Lower leg skin (tissue), 3 donors: ENCODE results near the gene SRP14.

Source experiments
- POLR2A ChIP-seq, 2 donors: fragments of 450-650 bp; IDR thresholded peaks; one replicate each; pipeline ENCODE4 v1.6.1; 2016 to 2017; ENCODE audit warnings: antibody characterized with exemption in 2 of 2, mild to moderate bottlenecking in 1 of 2, moderate library complexity in 1 of 2
- TF ChIP-seq, protein P1 (sequence below), 3 donors: fragments of 450-650 bp; IDR thresholded peaks; one replicate each; pipeline ENCODE4 v1.5.1; 2016; ENCODE audit warnings: antibody characterized with exemption in 3 of 3, mild to moderate bottlenecking in 3 of 3, moderate library complexity in 2 of 3

DNA sequence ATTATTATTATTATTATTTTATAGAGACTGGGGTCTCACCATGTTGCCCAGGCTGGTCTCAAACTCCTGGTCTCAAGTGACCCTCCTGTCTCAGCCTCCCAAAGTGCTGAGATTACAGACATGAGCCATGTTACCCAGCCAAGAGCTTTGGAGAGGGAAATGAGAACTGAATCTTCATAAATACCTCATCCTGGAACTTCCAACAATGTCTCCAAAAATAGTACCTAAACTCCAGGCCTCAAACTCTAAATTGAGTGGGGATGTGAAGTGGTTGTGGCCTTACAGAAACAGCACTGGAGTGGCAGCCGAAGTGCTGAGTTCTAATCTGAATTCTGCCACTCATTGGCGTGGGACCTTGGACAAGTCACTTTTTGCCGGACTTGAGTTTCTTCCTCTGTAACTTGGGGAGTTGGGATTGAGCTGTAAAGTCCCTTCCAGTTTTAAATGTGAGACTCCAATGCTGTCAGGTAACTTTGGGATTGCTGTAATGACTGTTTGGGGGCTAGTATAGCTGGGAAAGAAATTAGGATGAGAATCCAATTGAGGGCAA is 10.0 kb upstream of the SRP14 start:
- TF ChIP-seq POLR2A (IDR thresholded peaks at IDR 0.05), result no peak
- TF ChIP-seq, protein P1, sequence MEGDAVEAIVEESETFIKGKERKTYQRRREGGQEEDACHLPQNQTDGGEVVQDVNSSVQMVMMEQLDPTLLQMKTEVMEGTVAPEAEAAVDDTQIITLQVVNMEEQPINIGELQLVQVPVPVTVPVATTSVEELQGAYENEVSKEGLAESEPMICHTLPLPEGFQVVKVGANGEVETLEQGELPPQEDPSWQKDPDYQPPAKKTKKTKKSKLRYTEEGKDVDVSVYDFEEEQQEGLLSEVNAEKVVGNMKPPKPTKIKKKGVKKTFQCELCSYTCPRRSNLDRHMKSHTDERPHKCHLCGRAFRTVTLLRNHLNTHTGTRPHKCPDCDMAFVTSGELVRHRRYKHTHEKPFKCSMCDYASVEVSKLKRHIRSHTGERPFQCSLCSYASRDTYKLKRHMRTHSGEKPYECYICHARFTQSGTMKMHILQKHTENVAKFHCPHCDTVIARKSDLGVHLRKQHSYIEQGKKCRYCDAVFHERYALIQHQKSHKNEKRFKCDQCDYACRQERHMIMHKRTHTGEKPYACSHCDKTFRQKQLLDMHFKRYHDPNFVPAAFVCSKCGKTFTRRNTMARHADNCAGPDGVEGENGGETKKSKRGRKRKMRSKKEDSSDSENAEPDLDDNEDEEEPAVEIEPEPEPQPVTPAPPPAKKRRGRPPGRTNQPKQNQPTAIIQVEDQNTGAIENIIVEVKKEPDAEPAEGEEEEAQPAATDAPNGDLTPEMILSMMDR (IDR thresholded peaks at IDR 0.05), result no peak
